Upper lobe of left lung (tissue), 6 donors: ENCODE results near the gene TMEM18. TPM values are rescaled to one million over a fixed set of nuclear protein-coding genes. Genes with fewer than 3 reads are reported as not detected.

ENCODE experiments used
- ATAC-seq, 2 donors: fragments of 200-7000 bp; cut with Tn5 transposase; one replicate each; pipeline ENCODE4 v1.9.1; 2022; ENCODE audit warnings: mild to moderate bottlenecking in 2 of 2, moderate library complexity in 2 of 2; ENCODE audit not compliant: low FRiP score in 2 of 2
- DNase-seq, 2 donors: peaks; one replicate each; pipeline ENCODE4 v3.0.0-alpha.2; 2019 to 2020
- H3K27ac ChIP-seq, 4 donors: fragments of 200-600 bp; sonication (generic); one replicate each; pipeline ENCODE4 v1.5.1; 2016 to 2019
- H3K27me3 ChIP-seq, 4 donors: fragments of 200-600 bp; sonication (generic); one replicate each; pipeline ENCODE4 v1.5.1; 2017 to 2019
- H3K36me3 ChIP-seq, 4 donors: fragments of 200-600 bp; sonication (generic); one replicate each; pipeline ENCODE4 v1.5.1; 2016 to 2019
- H3K4me1 ChIP-seq, 4 donors: fragments of 200-600 bp; sonication (generic); one replicate each; pipeline ENCODE4 v1.5.1; 2018 to 2019
- H3K4me3 ChIP-seq, 4 donors: fragments of 200-600 bp; sonication (generic); one replicate each; pipeline ENCODE4 v1.5.1; 2017 to 2019; ENCODE audit warnings: mild to moderate bottlenecking in 2 of 4, moderate library complexity in 1 of 4
- H3K9me3 ChIP-seq, 4 donors: fragments of 200-600 bp; sonication (generic); one replicate each; pipeline ENCODE4 v1.5.1; 2018 to 2019
- EP300 ChIP-seq, 4 donors: sonication (generic); formaldehyde crosslinking; IDR thresholded peaks; one replicate each; pipeline ENCODE4 v1.5.1; 2017; ENCODE audit warnings: antibody characterized with exemption in 4 of 4, control low read depth in 2 of 4
- POLR2A ChIP-seq, 4 donors: fragments of 450-650 bp; IDR thresholded peaks; one replicate each; pipeline ENCODE4 v1.5.1; 2016 to 2017; ENCODE audit warnings: antibody characterized with exemption in 4 of 4, mild to moderate bottlenecking in 2 of 4
- POLR2AphosphoS5 ChIP-seq, 2 donors: sonication (generic); formaldehyde crosslinking; IDR thresholded peaks; one replicate each; pipeline ENCODE4 v1.5.1; 2017; ENCODE audit warnings: antibody characterized with exemption in 2 of 2
- WGBS, 2 donors: methylation state at CpG; one replicate each; pipeline ENCODE4 v1.1.5; 2017 to 2018; 5-methylcytosine and 5-hydroxymethylcytosine counted together
- total RNA-seq, 6 donors: library from RNA; depleted of rRNA in 4 of 6; stranded (reverse); fragments of >200 nt in 4 of 6; gene quantifications; one replicate each; pipeline versions ENCODE4 v1.1.0 to v1.2.1, GENCODE V29; 2016 to 2021
- TF ChIP-seq, protein P1 (sequence below), 6 experiments: fragments of 450-650 bp in 4 of 6; fragments of 200-600 bp in 2 of 6; sonication (generic) in 2 of 6; IDR thresholded peaks; one replicate each; pipeline ENCODE4 v1.5.1; 2016 to 2019; ENCODE audit warnings: antibody characterized with exemption in 6 of 6
- donor health status: DM: no; HTN: no; CAD: no; lungs with moderate emphysema.
- donor health status: DM: no; HTN: yes; CAD: no; lungs with severe emphysema.

The TMEM18 gene
- total RNA-seq, 6 donors from 2014 or later: 5.0 to 31.4 (median 17.3) TPM

DNA sequence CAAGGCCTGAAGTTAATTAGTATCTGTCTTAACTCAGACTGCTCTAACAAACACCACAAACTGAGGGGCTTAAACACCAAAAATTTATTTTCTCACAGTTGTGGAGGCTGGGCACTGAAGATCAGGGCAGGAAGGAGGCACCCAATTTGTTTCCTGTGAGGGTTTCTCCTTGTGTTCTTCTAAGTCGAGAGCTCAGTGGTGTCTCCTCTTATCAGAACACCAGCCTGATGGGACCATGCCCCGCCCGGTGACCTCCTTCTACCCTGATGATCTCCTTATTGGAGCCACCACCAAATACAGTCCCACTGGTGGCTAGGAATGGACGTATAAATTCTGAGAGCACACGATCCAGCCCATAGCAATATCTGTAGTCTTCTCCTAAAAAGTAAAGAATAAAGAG lies 20.5 kb downstream of the TMEM18 start:
- Histone ChIP-seq H3K4me3 (no peak overlapping the region), H3K27ac (no peak overlapping the region)

DNA sequence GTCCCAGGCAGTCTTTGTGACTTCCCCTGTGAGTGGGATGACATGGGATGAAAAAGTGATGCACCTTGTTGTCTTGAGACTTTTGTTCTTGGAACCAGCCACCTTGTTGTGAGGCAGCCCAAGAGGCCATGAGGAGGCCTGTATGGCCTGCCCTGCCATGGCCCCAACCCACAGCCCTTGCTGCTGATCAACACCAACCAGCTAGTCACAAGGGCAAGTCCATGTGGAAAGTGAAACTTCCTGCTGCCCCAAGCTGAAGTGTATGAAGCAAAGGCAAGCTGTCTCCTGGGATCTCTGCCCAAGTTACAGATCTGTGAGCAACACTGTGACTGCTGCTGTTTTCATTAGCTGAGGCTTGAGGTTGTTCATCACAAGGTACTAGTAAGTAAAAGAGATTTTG lies 21.6 kb downstream of the TMEM18 start:
- H3K4me3 ChIP-seq: no peak overlapping the region
- no peaks in the 10 kb centered on the region for H3K36me3 ChIP-seq
- TF ChIP-seq EP300 (IDR thresholded peaks at IDR 0.05) (no peak), POLR2AphosphoS5 (IDR thresholded peaks at IDR 0.05) (no peak), POLR2A (IDR thresholded peaks at IDR 0.05) (no peak)
- TF ChIP-seq, protein P1, sequence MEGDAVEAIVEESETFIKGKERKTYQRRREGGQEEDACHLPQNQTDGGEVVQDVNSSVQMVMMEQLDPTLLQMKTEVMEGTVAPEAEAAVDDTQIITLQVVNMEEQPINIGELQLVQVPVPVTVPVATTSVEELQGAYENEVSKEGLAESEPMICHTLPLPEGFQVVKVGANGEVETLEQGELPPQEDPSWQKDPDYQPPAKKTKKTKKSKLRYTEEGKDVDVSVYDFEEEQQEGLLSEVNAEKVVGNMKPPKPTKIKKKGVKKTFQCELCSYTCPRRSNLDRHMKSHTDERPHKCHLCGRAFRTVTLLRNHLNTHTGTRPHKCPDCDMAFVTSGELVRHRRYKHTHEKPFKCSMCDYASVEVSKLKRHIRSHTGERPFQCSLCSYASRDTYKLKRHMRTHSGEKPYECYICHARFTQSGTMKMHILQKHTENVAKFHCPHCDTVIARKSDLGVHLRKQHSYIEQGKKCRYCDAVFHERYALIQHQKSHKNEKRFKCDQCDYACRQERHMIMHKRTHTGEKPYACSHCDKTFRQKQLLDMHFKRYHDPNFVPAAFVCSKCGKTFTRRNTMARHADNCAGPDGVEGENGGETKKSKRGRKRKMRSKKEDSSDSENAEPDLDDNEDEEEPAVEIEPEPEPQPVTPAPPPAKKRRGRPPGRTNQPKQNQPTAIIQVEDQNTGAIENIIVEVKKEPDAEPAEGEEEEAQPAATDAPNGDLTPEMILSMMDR (IDR thresholded peaks at IDR 0.05): no peak
- ATAC-seq (no peak), DNase-seq (no peak)
- H3K27me3 ChIP-seq: no peaks in the 10 kb centered on the region
- no peaks in the 10 kb centered on the region for H3K9me3 ChIP-seq
- H3K4me1 ChIP-seq: no peaks in the 10 kb centered on the region
- no peak overlapping the region for H3K27ac ChIP-seq

More for the DNA sequence above, 20.5 kb downstream of the TMEM18 start:
- no peaks in the 10 kb centered on the region for H3K9me3 ChIP-seq
- DNase-seq (no peak), ATAC-seq (no peak)
- H3K36me3 ChIP-seq: no peaks in the 10 kb centered on the region
- H3K4me1 ChIP-seq: no peaks in the 10 kb centered on the region
- H3K27me3 ChIP-seq: no peaks in the 10 kb centered on the region
- TF ChIP-seq, protein P1 (IDR thresholded peaks at IDR 0.05): no peak
- no peak for TF ChIP-seq POLR2AphosphoS5 (IDR thresholded peaks at IDR 0.05)
- no peak for TF ChIP-seq EP300 (IDR thresholded peaks at IDR 0.05)
- no peak for TF ChIP-seq POLR2A (IDR thresholded peaks at IDR 0.05)
- 69 to 80% methylated on average over 5 of the region's 5 CpGs for WGBS, 2 donors

DNA sequence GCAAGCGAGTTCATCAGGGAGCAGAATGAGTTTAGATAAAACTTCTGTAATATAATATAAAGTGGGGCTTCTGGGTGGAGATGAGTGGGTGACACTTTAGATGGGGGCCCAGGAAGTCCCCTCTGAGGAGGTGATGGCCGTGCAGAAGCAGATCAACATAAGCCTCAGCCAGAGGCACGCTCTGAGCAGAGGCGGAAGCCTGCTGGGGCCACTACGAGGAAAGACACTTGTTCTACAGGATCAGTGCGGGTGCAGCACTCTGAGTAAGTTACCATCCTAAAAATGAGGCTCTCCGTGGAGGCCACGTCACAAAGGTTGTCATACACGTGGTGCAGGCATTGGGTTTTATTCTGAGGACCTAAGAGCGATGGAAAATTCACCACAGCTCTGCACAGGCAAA lies 22.3 kb downstream of the TMEM18 start:
- H3K36me3 ChIP-seq: no peaks in the 10 kb centered on the region
- H3K4me1 ChIP-seq: no peaks in the 10 kb centered on the region
- no peaks in the 10 kb centered on the region for H3K9me3 ChIP-seq
- no peak for DNase-seq
- H3K27me3 ChIP-seq: no peaks in the 10 kb centered on the region
- WGBS, 2 donors: 83 to 90% methylated on average over 10 of the region's 10 CpGs
- no peak for ATAC-seq
- H3K4me3 ChIP-seq: no peak overlapping the region
- TF ChIP-seq POLR2AphosphoS5 (IDR thresholded peaks at IDR 0.05) (no peak), EP300 (IDR thresholded peaks at IDR 0.05) (no peak), POLR2A (IDR thresholded peaks at IDR 0.05) (no peak)
- TF ChIP-seq, protein P1 (IDR thresholded peaks at IDR 0.05): no peak
- no peak overlapping the region for H3K27ac ChIP-seq

DNA sequence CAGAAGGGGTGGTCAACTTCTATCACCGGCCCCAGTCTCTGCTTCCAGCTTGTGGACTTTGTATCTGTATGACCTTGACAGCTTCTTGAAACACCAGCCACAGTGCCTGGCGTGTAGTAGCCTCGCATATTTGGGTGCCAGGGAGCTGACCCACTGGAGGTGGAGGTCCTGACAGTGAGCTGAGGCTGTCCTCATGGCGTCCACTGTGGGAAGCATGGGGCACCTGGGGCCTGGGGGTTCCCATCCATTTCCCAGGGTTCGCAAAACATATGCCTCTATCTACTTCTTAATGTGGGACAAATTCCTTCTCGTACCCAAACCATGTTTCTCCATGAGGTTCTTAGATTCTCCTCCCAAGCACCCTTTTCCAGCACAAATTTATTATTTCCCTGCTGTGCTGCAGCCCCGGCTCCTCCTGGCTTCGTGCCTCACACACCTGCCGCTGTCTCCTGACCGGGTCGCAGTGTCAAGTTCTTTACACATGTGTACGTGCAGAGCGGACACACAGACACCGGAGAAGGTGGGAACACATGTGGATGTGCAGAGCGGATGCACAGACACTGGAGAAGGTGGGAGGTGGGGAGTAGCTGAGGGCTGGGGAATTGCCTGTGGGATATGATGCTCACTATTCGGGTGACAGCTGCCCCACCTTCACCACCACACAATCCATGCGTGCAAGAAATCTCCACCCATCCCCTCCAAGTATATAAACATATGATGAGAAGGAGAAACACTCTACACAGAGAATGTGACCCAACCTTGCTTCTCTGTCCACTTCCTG lies 23.4 kb downstream of the TMEM18 start:
- 85% methylated on average over 14 to 17 of the region's 17 CpGs for WGBS, 2 donors
- Histone ChIP-seq H3K27ac (no peak overlapping the region), H3K36me3 (no peaks in the 10 kb centered on the region), H3K27me3 (no peaks in the 10 kb centered on the region), H3K4me1 (no peaks in the 10 kb centered on the region), H3K4me3 (no peak overlapping the region), H3K9me3 (no peaks in the 10 kb centered on the region)
- no peak for DNase-seq
- no peak for ATAC-seq
- no peak for TF ChIP-seq POLR2A (IDR thresholded peaks at IDR 0.05)
- TF ChIP-seq POLR2AphosphoS5 (IDR thresholded peaks at IDR 0.05): no peak
- TF ChIP-seq, protein P1 (IDR thresholded peaks at IDR 0.05): no peak
- no peak for TF ChIP-seq EP300 (IDR thresholded peaks at IDR 0.05)
